GM06990 (cell line): ENCODE results near the gene CDC42BPA.

Experiments
- DNase-seq: peaks from one replicate; pipeline ENCODE4 v3.0.0-alpha.2; 2011; ENCODE audit not compliant: insufficient read length; ENCODE audit errors: extremely low read depth
- H3K27me3 ChIP-seq: replicated peaks from 2 replicates; pipeline ENCODE4 v1.6.0; 2011; ENCODE audit warnings: low read length; ENCODE audit not compliant: control insufficient read depth, insufficient read depth
- H3K36me3 ChIP-seq: 2 replicates; pipeline ENCODE4 v1.5.1; 2011; ENCODE audit warnings: low read length; ENCODE audit not compliant: control insufficient read depth, insufficient read depth
- H3K4me3 ChIP-seq: replicated peaks from 2 replicates; pipeline ENCODE4 v1.5.1; 2011; ENCODE audit warnings: low read depth, mild to moderate bottlenecking, control low read depth, low read length
- CTCF ChIP-seq: IDR thresholded peaks from 2 replicates; pipeline ENCODE4 v1.5.1; 2011; ENCODE audit warnings: low read length, control low read depth, mild to moderate bottlenecking, inconsistent platforms; ENCODE audit not compliant: insufficient read depth, poor library complexity, severe bottlenecking

CDC42BPA gene

GRCh38 chr1:227306689-227307088 lies 11.6 kb downstream of the CDC42BPA start:
- no peak for TF ChIP-seq CTCF
- no peak for DNase-seq
- Histone ChIP-seq H3K4me3 (no peak overlapping the region), H3K27me3 (no peaks in the 10 kb centered on the region), H3K36me3 (no peaks in the 10 kb centered on the region)

- H3K36me3 ChIP-seq: no peaks in the 10 kb centered on the region
- no peak for TF ChIP-seq CTCF
- H3K4me3 ChIP-seq: no peak overlapping the region
- no peaks in the 10 kb centered on the region for H3K27me3 ChIP-seq
- no peak for DNase-seq
Observed at GRCh38 chr1:227305894-227306626, 12.2 kb downstream of the CDC42BPA start.

GRCh38 chr1:227304665-227305064 lies 13.6 kb downstream of the CDC42BPA start:
- H3K27me3 ChIP-seq: no peaks in the 10 kb centered on the region
- H3K4me3 ChIP-seq: no peak overlapping the region
- H3K36me3 ChIP-seq: no peaks in the 10 kb centered on the region
- no peak for DNase-seq
- no peak for TF ChIP-seq CTCF

- no peaks in the 10 kb centered on the region for H3K27me3 ChIP-seq
- no peak for DNase-seq
- no peaks in the 10 kb centered on the region for H3K36me3 ChIP-seq
- TF ChIP-seq CTCF: no peak
- H3K4me3 ChIP-seq: no peak overlapping the region
Observed at GRCh38 chr1:227303662-227304061, 14.6 kb downstream of the CDC42BPA start.

GRCh38 chr1:227300682-227301081 lies 17.6 kb downstream of the CDC42BPA start:
- DNase-seq: no peak
- H3K4me3 ChIP-seq: no peak overlapping the region
- TF ChIP-seq CTCF: no peak

GRCh38 chr1:227299688-227300087 lies 18.6 kb downstream of the CDC42BPA start:
- no peak for DNase-seq
- Histone ChIP-seq H3K27me3 (no peaks in the 10 kb centered on the region), H3K4me3 (no peak overlapping the region), H3K36me3 (no peaks in the 10 kb centered on the region)
- TF ChIP-seq CTCF: no peak

More at GRCh38 chr1:227300682-227301081, 17.6 kb downstream of the CDC42BPA start:
- Histone ChIP-seq H3K27me3 (no peaks in the 10 kb centered on the region), H3K36me3 (no peaks in the 10 kb centered on the region)
